Measurements from ENCODE around the gene ZWINT.

The ZWINT gene

GRCh38 chr10:56360967-56361612, at the start of gene ZWINT:
TSS of gene ZWINT (minus strand) at chr10:56361259. CDS start at chr10:56361236, 23 bp downstream.
- peak; percentile 84 for FAIRE-seq

- no peak for FAIRE-seq
Observed at GRCh38 chr10:56383806-56384205, 22.7 kb upstream of the ZWINT start.

- FAIRE-seq, result no peak
Observed at GRCh38 chr10:56370217-56371113, 9.4 kb upstream of the ZWINT start.

GRCh38 chr10:56360583-56360966, 484 bp downstream of the ZWINT start:
- FAIRE-seq, result no peak

- no peak for FAIRE-seq
Observed at GRCh38 chr10:56359837-56360236, 1.2 kb downstream of the ZWINT start.

- no peak for FAIRE-seq
Observed at GRCh38 chr10:56357018-56357417, 4.0 kb downstream of the ZWINT start.

GRCh38 chr10:56351909-56352630, 9.0 kb downstream of the ZWINT start:
- FAIRE-seq, result no peak

GRCh38 chr10:56349611-56350010, 11.4 kb downstream of the ZWINT start:
- no peak for FAIRE-seq

GRCh38 chr10:56348101-56348500, 13.0 kb downstream of the ZWINT start:
- FAIRE-seq, result no peak

- no peak for FAIRE-seq
Observed at GRCh38 chr10:56346845-56347415, 14.1 kb downstream of the ZWINT start.

- no peak for FAIRE-seq
Observed at GRCh38 chr10:56341612-56342011, 19.4 kb downstream of the ZWINT start.

GRCh38 chr10:56329961-56330360, 31.1 kb downstream of the ZWINT start:
- FAIRE-seq, result no peak

GRCh38 chr10:56327118-56327517, 33.9 kb downstream of the ZWINT start:
- no peak for FAIRE-seq

- no peak for FAIRE-seq
Observed at GRCh38 chr10:56319386-56319785, 41.7 kb downstream of the ZWINT start.

- FAIRE-seq, result no peak
Observed at GRCh38 chr10:56318816-56319215, 42.2 kb downstream of the ZWINT start.

GRCh38 chr10:56317603-56318002, 43.5 kb downstream of the ZWINT start:
- FAIRE-seq, result no peak

GRCh38 chr10:56316603-56317002, 44.5 kb downstream of the ZWINT start:
- no peak for FAIRE-seq
